Stimulated activated CD4-positive, alpha-beta T cell treated with anti-CD3 and anti-CD28 coated beads, Interleukin-4, amount 100 ng/mL, for 4 hours (primary cell): ENCODE data around the gene HIGD1A.
A peak's percentile ranks its signal among the peaks of the same experiment; 100 is the strongest.
"Not testable (repeated sequence)": the region's sequence is repeated elsewhere in the genome, so short reads cannot be mapped to it uniquely, and the experiment has no call there.

Experiments used
- DNase-seq, 2 experiments: peaks; one replicate each; pipeline ENCODE4 v3.0.0-alpha.2; 2020

HIGD1A gene

GRCh38 chr3:42827654-42828053 lies 23.4 kb upstream of the HIGD1A start:
- no peak for DNase-seq

- DNase-seq, result no peak
Observed at GRCh38 chr3:42827023-42827422, 22.7 kb upstream of the HIGD1A start.

- DNase-seq, result no peak
Observed at GRCh38 chr3:42826141-42826540, 21.9 kb upstream of the HIGD1A start.

GRCh38 chr3:42823351-42823750 lies 19.1 kb upstream of the HIGD1A start:
- DNase-seq, result no peak

GRCh38 chr3:42822828-42823227 lies 18.5 kb upstream of the HIGD1A start:
- DNase-seq, result no peak

- no peak for DNase-seq
Observed at GRCh38 chr3:42820746-42821051, 16.4 kb upstream of the HIGD1A start.

GRCh38 chr3:42819351-42819965 lies 15.2 kb upstream of the HIGD1A start:
- DNase-seq, result no peak

GRCh38 chr3:42815826-42816225 lies 11.5 kb upstream of the HIGD1A start:
- no peak for DNase-seq

GRCh38 chr3:42814914-42815507 lies 10.7 kb upstream of the HIGD1A start:
- no peak for DNase-seq

GRCh38 chr3:42814246-42814645 lies 10.0 kb upstream of the HIGD1A start:
- DNase-seq, result no peak

- DNase-seq, result not testable (repeated sequence)
Observed at GRCh38 chr3:42811118-42811883, 7.0 kb upstream of the HIGD1A start.

GRCh38 chr3:42810706-42811105 lies 6.4 kb upstream of the HIGD1A start:
- DNase-seq, result not testable (repeated sequence)

- no peak for DNase-seq
Observed at GRCh38 chr3:42809202-42809601, 4.9 kb upstream of the HIGD1A start, which contains the start of gene ACKR2. Gene ACKR2 (plus strand): TSS chr3:42809445. CDS start chr3:42864503, 55,058 bp downstream.

GRCh38 chr3:42807929-42808328 lies 3.6 kb upstream of the HIGD1A start:
- no peak for DNase-seq

GRCh38 chr3:42805141-42805821 lies 991 bp upstream of the HIGD1A start:
- no peak for DNase-seq

- DNase-seq, result peak in 1 of 2 experiments; percentile 3
Observed at GRCh38 chr3:42804831-42805132, 492 bp upstream of the HIGD1A start.

GRCh38 chr3:42803414-42804105 lies 730 bp downstream of the HIGD1A start:
- DNase-seq, result peak; percentile 7 to 32

GRCh38 chr3:42802876-42803413 lies 1.3 kb downstream of the HIGD1A start:
- DNase-seq, result no peak

GRCh38 chr3:42801784-42802183 lies 2.5 kb downstream of the HIGD1A start:
- no peak for DNase-seq

- no peak for DNase-seq
Observed at GRCh38 chr3:42801048-42801620, 3.2 kb downstream of the HIGD1A start.

- no peak for DNase-seq
Observed at GRCh38 chr3:42800251-42800650, 4.0 kb downstream of the HIGD1A start.

GRCh38 chr3:42799376-42799775 lies 4.9 kb downstream of the HIGD1A start:
- no peak for DNase-seq
